HG03521 (cell line): Measurements from ENCODE around the gene SLC16A14.

Experiments used
- ATAC-seq: cut with Tn5 transposase; IDR thresholded peaks from one replicate; pipeline ENCODE4 v1.9.1; 2021; ENCODE audit warnings: mild to moderate bottlenecking, moderate library complexity; ENCODE audit not compliant: unreplicated experiment

The SLC16A14 gene

DNA sequence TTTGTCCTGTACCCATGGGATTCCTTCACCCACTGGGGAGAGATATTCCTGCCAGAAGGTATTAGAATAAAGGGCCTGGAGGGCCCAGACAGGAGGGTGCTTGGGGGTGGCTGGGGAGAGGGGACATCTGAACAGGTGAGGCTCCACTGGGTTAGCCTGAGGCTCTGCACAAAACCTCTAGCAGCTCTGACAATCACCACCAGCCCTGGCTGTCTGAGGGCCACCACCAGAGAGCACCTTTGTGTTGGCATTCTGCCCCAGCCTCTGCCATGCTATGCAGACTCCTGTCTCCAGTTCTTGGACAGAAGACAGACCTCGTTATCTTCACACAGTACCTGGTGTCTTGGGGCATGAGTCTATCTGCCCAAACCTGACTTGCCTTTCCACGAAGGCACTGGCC is 25.3 kb downstream of the SLC16A14 start:
- no peak for ATAC-seq

DNA sequence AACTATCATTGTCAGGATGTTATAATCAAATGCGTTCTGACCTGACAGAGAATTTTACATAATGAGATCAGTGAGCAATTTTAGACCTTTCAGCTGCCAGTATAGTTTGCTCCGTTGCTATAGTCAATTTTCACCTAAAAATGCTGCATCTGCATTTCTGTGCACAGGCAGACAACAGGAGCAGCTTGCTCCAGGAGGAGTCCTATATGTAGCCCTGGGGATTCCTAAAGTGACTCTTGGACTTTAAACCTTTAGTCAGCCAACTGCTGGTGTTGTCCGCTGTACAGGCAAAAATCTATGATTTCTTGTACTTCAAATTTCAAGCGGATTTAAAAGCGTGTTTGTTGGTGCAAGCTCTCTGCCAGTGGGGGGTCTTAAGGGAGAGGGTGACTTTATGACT is 25.7 kb downstream of the SLC16A14 start:
- no peak for ATAC-seq

DNA sequence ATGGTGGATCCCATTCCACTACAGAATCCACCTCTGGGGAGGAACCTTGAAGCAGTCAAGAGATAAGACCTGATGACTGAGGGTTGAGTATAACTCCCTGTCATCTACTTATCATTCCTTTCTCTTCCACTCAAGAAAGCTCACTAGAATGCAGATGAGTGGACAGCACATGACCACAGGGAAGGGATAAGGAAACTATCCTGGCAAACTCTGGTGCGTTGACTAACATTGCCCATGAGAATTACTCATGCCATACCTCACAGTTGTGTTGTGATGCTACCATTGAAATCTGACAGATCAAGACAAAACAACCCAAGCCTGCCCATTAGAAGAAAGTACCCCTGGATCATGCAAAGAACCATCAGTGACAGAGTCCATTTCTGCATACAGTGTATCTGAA is 26.5 kb downstream of the SLC16A14 start:
- ATAC-seq: no peak

DNA sequence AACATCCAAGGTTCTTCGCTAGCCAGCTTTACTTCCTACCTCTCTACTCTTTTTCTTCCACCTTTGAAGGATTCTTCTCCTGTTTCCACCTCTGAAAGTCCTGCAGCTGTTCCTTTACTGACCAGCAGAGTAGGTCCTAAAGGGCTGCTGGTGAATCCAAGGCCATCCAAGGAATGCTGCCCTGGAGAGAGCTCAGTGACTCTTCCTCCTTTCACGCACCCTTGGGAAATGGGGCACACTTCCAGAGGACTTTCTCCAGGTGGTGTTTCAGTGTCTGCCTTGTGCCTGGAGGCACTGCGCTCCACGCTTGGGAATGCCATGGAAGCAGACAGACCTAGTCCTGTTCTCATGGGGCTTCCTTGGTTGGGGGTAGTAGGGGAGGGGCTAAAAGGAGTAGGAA is 45.4 kb downstream of the SLC16A14 start:
- no peak for ATAC-seq

DNA sequence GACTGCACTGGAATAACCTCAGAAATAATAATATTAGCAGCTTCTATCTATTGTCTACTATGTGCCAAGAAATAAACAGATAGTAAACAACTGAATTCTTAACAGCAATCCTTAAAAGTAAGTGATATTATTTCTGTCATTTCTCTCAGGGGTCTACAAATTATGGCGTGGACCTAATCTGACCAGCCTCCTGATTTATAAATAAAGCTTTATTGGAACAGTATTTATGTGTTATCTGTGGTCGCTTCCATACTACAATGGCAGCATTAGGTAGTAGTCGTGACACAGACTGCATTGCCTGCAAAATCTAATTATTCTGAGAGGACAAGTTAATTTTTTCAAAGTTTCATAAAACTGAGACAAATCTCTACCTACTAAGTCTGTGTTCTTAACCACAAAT is 49.0 kb downstream of the SLC16A14 start:
- no peak for ATAC-seq

DNA sequence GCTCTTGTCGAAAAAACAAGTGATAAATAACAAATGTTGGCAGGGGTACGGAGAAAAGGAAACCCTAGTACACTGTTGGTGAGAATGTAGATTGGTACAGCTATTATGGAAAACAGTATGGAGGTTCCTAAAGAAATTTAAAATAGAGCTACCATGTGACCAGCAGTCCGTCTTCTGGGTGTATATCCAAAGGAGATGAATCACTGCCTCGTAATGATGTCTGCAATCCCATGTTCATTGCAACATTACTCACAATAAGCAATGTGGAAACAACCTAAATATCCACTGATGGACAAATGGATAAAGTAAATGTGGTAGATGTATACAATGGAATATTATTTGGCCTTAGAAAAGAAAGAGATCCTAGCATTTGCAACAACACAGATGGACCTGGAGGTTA is 50.6 kb downstream of the SLC16A14 start:
- no peak for ATAC-seq

DNA sequence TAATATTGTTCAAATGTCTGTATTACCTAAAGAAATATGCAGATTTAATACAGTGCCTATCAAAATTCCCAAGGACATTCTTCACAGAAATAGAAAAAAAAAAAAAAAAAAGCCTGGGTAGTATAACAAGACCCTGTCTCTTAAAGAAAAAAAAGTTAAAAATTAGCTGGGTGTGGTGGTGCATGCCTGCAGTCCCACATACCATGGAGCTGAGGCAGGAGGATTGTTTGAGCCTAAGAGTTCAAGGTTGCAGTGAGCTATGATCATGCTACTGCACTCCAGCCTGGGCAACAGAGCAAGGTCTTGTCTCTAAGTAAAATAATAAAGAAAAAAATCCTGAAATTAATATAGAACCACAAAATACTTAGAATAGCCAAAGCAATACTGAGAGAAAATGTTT is 51.9 kb downstream of the SLC16A14 start:
- no peak for ATAC-seq

DNA sequence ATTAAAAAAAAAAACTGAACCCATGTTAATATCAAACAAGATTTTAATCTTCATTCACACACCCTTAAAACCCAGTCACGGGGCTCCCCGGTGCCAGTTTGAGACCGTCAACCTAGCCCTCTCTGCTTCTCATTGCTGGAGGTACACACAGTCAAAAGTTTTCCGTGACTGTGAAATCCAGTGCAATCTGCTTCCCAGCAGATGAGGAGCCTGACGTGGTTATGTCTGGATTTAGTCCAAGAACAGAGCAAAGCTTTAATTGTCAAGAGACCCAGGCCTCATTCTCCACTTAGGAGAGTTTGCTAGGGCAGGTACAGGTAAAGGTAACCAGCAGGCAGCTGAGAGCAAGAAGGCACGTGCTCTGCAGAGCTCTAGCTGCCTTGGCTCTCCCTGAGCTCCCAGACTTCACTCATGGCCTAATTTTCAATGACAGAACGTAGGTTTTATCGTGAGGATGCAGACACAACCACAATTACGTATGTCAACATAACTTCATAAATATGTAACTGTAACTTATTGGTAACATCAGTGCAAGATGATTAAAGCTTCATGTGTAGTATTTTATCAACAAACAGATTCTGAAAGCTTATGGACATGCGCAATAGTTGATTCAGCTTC is 56.3 kb downstream of the SLC16A14 start:
- no peak for ATAC-seq

DNA sequence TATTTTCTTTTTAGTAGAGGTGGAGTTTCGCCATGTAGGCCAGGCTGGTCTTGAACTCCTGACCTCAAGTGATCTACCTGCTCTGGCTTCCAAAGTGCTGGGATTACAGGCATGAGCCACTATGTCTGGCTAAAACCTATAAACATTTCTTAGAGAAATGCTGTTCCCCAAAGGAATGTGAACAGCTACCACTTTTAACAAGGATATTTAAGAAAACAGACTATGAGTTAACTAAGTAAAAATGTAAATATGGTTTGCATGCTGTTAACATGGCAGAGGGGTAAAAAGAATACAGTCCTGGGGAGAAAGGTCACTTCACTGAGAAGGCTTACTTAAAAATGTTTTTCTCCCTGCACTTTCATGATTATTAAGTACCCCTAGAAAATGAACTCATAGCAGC is 57.1 kb downstream of the SLC16A14 start:
- no peak for ATAC-seq

DNA sequence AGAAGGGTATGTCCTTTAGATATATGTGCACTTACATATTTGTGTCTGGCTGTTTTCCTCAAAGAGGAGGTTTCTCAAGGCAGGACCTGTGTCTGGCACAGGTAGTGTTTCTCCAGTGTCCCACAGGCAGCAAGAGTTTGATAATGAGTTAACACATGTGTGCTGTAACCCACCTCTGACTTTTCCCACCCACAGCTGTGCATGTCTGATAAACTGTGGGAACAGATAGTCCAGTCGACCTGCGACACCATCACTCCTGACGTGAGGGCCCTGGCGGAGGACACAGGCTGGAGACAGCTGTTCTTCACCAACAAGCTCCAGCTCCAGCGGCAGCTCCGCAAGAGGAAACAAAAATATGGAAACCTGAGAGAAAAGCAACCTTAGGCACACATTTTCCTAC is 58.2 kb downstream of the SLC16A14 start:
- no peak for ATAC-seq

DNA sequence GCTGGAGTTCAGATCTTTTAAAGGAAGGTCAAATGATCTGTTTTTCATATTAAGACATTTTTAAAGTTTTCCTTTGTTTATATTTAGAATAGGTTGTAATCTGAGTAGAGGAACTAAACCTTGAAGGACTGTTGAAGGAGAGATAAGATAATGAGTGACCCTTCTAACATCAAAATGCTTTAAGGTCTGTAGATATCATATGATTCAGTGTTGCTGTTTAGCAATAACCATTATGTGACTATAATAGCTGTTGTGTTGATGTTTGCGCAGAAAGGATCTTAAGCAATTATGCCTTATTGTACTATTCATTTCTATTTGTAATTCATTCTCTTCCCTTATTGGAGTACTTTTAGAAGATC is 60.0 kb downstream of the SLC16A14 start:
- ATAC-seq: no peak

DNA sequence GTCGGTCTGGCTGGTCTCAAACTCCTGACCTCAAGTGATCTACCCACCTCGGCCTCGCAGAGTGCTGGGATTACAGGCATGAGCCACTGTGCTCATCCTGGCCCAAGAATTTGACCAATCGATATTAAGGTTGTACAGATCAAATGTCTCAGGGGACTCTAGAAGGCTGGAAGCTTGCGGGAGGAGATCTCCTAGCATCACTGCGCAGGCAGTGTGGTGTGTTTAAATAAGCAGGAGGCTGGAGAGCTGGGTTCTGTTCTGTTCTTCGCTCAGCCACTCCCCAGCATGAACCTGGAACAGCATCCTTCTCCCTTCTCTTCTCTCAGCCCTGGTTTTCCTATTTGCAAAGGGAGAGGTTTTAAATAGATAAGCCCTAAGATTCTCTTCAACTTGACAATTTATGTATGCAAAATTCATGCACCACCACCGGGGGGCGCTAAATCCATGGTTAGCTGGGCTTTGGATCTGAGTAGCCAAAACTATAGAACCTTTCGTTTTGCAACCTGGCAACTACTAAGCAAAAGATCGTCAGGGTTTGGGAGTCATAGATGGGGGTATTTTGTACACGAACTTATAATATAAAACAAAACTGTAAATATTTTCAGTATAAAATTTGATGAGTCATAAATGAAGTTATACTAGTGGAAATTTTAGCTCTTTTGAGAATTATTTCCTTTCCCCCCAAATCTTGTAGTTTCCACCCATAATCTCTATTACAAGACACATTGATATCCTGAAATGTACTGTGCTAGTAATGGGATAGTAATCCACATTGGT is 60.6 kb downstream of the SLC16A14 start:
- ATAC-seq: no peak

DNA sequence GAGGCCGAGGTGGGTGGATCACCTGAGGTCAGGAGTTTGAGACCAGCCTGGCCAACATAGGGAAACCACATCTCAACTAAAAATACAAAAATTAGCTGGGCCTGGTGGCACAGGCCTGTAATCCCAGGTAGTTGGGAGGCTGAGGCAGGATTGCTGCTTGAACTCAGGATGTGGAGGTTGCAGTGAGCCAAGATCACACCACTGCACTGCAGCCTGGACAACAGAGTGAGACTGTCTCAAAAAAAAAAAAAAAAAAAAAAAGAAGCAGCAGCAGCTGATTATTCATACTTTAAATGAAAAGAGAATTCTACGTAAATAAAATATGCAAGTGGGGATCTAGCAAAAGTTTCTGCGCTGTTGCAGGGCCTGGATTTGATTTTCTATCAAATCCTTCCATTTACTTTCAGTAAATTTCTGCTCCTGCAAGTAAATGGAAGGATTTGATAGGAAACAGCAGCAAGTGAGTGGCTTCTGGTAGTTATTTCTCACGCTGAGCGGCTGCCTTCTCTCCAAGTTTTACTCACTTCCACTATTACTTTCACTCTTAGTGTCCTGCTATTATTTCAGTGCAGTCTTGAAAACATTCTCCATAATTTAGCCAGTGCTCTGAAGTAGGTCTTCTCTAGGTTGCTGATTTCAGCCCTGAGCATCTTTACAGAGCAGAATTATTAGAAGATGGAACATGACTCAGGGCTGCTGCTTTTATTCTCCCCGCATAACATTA is 68.4 kb downstream of the SLC16A14 start:
- ATAC-seq: peak; percentile 91

DNA sequence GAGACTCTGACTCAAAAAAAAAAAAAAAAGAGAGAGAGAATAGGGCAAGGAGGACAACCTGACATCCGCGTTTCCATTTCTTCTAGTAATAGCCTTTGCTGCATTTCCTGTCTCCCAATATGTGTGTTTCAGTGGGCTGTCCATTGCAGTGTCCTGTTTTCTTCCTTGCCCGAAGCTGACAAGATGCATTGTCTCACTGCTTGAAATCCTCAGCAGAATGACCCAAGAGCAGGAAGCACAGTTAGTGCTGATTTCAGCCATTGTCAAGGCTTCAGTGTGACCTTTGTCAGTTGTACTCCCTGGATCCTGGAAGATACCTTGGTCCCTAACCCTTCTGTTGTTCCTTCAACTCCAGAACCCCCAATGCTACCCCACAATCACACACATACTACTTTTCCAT is 71.2 kb downstream of the SLC16A14 start:
- ATAC-seq: no peak

DNA sequence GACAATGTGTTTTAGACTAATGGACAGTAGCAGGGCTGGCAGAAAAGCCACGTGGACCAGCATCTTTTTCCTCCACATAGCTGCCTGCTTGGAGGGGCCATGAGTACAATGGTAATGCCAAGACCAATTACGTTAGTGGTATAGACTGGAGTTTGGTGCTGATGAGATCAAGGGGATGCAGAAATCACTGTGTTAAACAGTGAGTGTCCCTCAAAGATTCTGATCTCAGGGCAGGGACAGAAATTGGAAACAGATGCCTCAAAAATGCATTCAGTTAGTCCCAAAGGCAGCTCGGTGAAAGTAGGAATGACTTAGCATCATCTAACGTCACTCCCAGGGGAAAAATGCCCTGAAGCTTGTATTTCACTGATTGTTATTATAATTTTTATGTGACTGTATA is 72.4 kb downstream of the SLC16A14 start:
- ATAC-seq: no peak

DNA sequence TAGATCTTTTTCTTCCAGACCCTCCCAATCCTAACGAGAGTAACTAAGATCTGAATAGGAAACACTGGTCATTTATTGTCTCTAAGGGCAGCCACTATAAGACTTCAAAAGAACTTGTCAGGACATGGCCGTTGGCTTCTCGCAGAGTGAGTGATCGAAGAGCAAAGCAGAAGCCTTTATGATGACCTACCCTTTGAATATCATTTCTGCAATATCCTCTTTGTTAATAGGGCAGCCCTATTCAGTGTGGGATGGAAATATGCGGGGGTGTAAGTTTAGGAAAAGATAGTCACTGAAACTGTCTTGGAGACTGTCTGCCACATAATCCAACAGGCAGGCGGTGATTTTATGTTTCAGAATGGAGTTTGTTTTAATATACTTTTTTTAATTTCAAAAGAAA is 75.5 kb downstream of the SLC16A14 start:
- ATAC-seq: no peak
